Colonic mucosa (tissue), 4 donors: ENCODE measurements around the gene KPNB1. TPM values are rescaled to one million over a fixed set of nuclear protein-coding genes. Genes with fewer than 3 reads are reported as not detected.

ENCODE experiments used
- DNase-seq: peaks from one replicate; pipeline ENCODE4 v3.0.0-alpha.2; 2020
- H3K27ac ChIP-seq: fragments of 200-600 bp; one replicate; pipeline ENCODE4 v1.8.0; 2021
- H3K27me3 ChIP-seq: fragments of 200-600 bp; one replicate; pipeline ENCODE4 v1.8.0; 2021
- H3K36me3 ChIP-seq: fragments of 200-600 bp; one replicate; pipeline ENCODE4 v1.8.0; 2021
- H3K4me1 ChIP-seq: fragments of 200-600 bp; one replicate; pipeline ENCODE4 v1.8.0; 2021; ENCODE audit warnings: mild to moderate bottlenecking
- H3K4me3 ChIP-seq: fragments of 200-600 bp; one replicate; pipeline ENCODE4 v1.8.0; 2021
- H3K9ac ChIP-seq, 2 donors: one replicate each; pipeline ENCODE4 v1.7.0; 2013; ENCODE audit warnings: control low read depth in 2 of 2, low read depth in 2 of 2, low read length in 2 of 2
- H3K9me3 ChIP-seq: fragments of 200-600 bp; one replicate; pipeline ENCODE4 v1.8.0; 2021
- CTCF ChIP-seq: fragments of 200-600 bp; IDR thresholded peaks from one replicate; pipeline ENCODE4 v1.8.0; 2022; ENCODE audit warnings: antibody characterized with exemption, mild to moderate bottlenecking
- intact Hi-C: fragments of 100-400 bp; cut with DNase I; formaldehyde crosslinking; loops from one replicate; pipeline ENCODE4 v1.14.1; 2022
- total RNA-seq, 2 donors: library from RNA; stranded (reverse); fragmentation: NEBNext Ultra II Directional in 1 of 2; extraction: Animal tissue kit (Norgen Biotek cat#: 25700) in 1 of 2; gene quantifications; one replicate each; pipeline ENCODE4 v1.2.1, GENCODE V29; 2021
- donor health status: healthy.
- donor health status: DM: no; HTN: no; CAD: no.
- donor health status: DM: no; HTN: no; CAD: no.

KPNB1 gene
- total RNA-seq, 2 donors from 2014 or later, result 247 to 356 TPM

GRCh38 chr17:47720196-47720595 lies 70.5 kb downstream of the KPNB1 start:
- DNase-seq, result no peak
- Histone ChIP-seq H3K4me3 (no peak overlapping the region), H3K9me3 (no peaks in the 10 kb centered on the region), H3K27ac (no peak overlapping the region), H3K36me3 (no peaks in the 10 kb centered on the region), H3K9ac (no peak overlapping the region), H3K27me3 (peaks cover 16% of the 10 kb centered on the region), H3K4me1 (peaks cover 4% of the 10 kb centered on the region)
- TF ChIP-seq CTCF, result no peak
- intact Hi-C loops, result no loop called here

- no peaks in the 10 kb centered on the region for H3K9me3 ChIP-seq
- H3K4me1 ChIP-seq, result peaks cover 4% of the 10 kb centered on the region
- peaks cover 16% of the 10 kb centered on the region for H3K27me3 ChIP-seq
- TF ChIP-seq CTCF, result no peak
- H3K27ac ChIP-seq, result no peak overlapping the region
- intact Hi-C loops, result no loop called here
- DNase-seq, result no peak
- H3K36me3 ChIP-seq, result no peaks in the 10 kb centered on the region
- no peak overlapping the region for H3K9ac ChIP-seq
- no peak overlapping the region for H3K4me3 ChIP-seq
These were observed 71.2 kb downstream of the KPNB1 start for GRCh38 chr17:47720754-47721533.

GRCh38 chr17:47721725-47722124 lies 72.0 kb downstream of the KPNB1 start:
- no peak overlapping the region for H3K4me3 ChIP-seq
- H3K27ac ChIP-seq, result no peak overlapping the region
- H3K36me3 ChIP-seq, result no peaks in the 10 kb centered on the region
- intact Hi-C loops, result no loop called here
- DNase-seq, result no peak
- TF ChIP-seq CTCF, result no peak
- no peak overlapping the region for H3K9ac ChIP-seq
- H3K27me3 ChIP-seq, result peaks cover 16% of the 10 kb centered on the region
- peaks cover 4% of the 10 kb centered on the region for H3K4me1 ChIP-seq
- H3K9me3 ChIP-seq, result no peaks in the 10 kb centered on the region

- H3K27ac ChIP-seq, result no peak overlapping the region
These were observed 75.0 kb downstream of the KPNB1 start for GRCh38 chr17:47724705-47725104.

GRCh38 chr17:47725446-47726111 lies 75.9 kb downstream of the KPNB1 start:
- intact Hi-C loops, result no loop called here
- Histone ChIP-seq H3K27ac (no peak overlapping the region), H3K36me3 (no peaks in the 10 kb centered on the region), H3K4me1 (peaks cover 4% of the 10 kb centered on the region), H3K9ac (no peak overlapping the region), H3K9me3 (no peaks in the 10 kb centered on the region), H3K4me3 (no peak overlapping the region), H3K27me3 (peaks cover 13% of the 10 kb centered on the region)
- no peak for DNase-seq
- TF ChIP-seq CTCF, result no peak

More at GRCh38 chr17:47724705-47725104, 75.0 kb downstream of the KPNB1 start:
- intact Hi-C loops, result no loop called here
- Histone ChIP-seq H3K27me3 (peaks cover 16% of the 10 kb centered on the region), H3K36me3 (no peaks in the 10 kb centered on the region), H3K9ac (no peak overlapping the region), H3K4me3 (no peak overlapping the region), H3K9me3 (no peaks in the 10 kb centered on the region), H3K4me1 (peaks cover 4% of the 10 kb centered on the region)
- no peak for TF ChIP-seq CTCF
- DNase-seq, result no peak
